Esophagus muscularis mucosa (tissue), 4 donors: ENCODE results near the gene NAPG.

Source experiments
- CTCF ChIP-seq, 3 experiments: fragments of 200-600 bp in 2 of 3; fragments of 450-650 bp in 1 of 3; sonication (generic) in 2 of 3; IDR thresholded peaks; one replicate each; pipeline ENCODE4 v1.5.1; 2017 to 2019; ENCODE audit warnings: antibody characterized with exemption in 3 of 3, mild to moderate bottlenecking in 2 of 3, moderate library complexity in 1 of 3
- EP300 ChIP-seq: sonication (generic); formaldehyde crosslinking; IDR thresholded peaks from one replicate; pipeline ENCODE4 v1.6.1; 2017; ENCODE audit warnings: antibody characterized with exemption
- POLR2A ChIP-seq: fragments of 450-650 bp; IDR thresholded peaks from one replicate; pipeline ENCODE4 v1.6.1; 2017; ENCODE audit warnings: antibody characterized with exemption, moderate library complexity, mild to moderate bottlenecking, low read depth
- POLR2AphosphoS5 ChIP-seq, 2 donors: sonication (generic); formaldehyde crosslinking; IDR thresholded peaks; one replicate each; pipeline ENCODE4 v1.6.1; 2017; ENCODE audit warnings: antibody characterized with exemption in 2 of 2

GRCh38 chr18:10546557-10547300 lies 20.9 kb downstream of the NAPG start:
- TF ChIP-seq CTCF (IDR thresholded peaks at IDR 0.05): no peak
- TF ChIP-seq POLR2AphosphoS5 (IDR thresholded peaks at IDR 0.05): no peak
- no peak for TF ChIP-seq POLR2A
- TF ChIP-seq EP300: no peak
